Bone marrow (tissue), 2 donors: ENCODE data around the gene ROR2.

Source experiments
- DNase-seq, 2 donors: peaks; one replicate each; lab custom pipeline; 2025; lab: John Stamatoyannopoulos, UW

Gene ROR2

DNA sequence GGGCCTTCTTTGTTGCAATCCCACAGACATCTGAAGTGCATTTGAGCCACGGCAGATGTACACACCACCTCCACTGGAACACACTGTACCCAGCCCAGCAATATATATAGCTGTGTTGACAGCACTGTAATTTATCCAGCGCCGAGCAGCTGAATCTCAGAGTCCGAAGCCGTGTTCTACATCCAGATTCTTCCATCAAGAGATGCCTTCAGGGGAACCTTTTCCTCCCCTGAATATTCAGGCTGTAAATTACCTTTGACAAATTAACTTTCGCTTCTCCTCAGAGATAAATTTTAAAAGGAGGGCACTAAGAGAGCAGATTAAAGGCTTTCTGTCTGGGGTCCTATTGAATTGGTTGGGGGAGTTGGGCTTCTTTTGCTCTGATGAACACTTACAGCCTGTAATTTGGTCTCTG is 76.4 kb downstream of the ROR2 start:
- DNase-seq, result no peak

DNA sequence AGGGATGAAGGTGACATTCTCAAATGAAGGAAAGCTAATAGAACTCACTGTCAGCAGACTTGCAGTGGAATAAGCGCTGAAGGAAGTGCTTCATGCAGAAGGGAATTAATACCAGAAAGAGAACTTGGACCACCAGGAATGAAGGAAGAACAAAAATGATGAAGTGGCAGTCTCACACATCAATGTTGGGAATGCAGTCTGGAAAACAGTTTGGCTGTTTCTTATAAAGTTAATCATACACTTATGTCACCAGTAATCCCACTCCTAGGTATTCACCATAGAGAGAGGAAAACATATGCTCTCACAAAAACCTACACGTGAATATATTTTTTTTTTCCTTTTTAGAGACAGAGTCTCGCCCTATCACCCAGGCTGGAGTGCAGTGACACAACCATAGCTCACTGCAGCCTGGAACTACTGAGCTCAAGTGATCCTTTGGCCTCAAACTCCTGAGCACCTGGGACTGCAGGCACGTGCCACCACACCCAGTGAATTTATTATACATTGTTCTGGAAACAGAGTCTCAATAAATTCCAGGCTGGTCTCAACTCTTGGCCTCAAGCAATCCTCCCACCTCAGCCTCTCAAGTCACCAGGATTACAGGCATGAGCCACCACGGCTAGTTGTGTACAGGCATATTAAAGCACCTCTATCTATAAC is 81.2 kb downstream of the ROR2 start:
- DNase-seq, result no peak

DNA sequence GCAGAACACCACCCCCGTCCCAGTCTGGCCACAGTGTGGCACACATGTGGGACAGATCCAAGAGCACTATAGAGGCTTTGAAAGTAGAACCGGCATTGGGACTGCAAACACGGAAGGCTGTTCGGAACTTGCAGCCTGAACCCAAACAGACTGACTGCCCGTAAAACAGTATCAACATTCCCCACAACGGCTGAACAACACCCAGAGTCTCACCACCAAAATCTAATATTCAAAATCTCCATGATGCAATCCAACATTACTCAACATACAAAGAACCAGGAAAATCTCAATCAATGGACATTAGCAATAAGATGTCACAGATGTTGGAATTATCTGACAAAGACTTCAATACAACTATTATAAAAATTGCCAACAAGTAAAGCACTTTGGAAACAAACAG is 82.3 kb downstream of the ROR2 start:
- DNase-seq, result no peak

DNA sequence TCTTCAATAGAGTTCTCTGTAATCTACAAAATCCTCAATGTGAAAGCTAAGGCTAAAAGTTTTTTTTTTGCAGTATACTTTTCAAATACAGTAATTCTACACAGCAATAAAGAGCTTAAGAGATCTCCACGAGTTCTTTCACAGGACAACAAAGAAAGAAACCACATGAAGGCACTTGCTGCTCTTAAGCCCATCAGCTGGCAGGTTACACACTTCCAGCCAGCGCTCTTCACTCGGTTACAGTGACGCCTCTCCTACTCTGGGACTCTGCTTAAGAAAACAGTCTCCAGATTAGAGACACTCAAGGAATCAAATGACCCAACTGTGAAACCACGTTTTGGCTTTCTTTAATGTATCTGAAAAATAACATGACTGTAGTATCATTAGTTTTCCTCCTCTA is 85.0 kb downstream of the ROR2 start:
- no peak for DNase-seq

DNA sequence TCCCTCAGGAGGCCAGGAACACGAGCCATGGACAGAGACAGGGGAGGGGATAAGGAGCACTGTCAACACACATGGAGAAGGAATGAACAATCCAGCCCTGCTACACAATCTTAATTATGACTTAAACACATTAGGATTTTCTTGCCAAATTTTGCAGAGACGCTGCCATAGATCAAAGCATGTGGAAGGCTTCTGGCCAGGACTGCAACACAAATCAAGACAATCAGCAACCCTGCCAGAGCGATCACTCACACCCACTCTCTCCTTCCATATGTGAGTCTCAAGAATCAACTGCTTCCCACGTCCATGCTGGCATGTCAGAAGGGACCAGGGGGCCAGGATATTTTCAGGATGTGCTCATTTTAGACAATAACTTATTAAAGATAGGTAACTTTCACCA is 85.6 kb downstream of the ROR2 start:
- no peak for DNase-seq

DNA sequence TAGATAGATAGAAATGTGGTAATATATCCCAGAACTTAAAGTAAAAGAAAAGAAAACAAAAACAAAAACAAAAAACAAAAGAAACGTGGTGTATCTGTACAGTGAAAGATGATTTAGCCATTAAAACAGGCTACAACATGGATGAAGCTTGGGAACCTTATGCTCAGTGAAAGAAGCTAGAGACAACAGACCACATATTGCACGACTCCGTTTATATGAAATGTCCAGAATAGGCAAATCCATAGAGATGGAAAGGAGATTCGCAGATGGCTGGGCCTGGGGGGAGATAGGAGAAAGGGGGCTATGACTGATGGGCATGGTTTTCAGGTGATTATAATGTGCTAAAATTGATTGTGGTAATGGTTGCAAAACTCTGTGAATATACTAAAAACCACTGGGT is 86.6 kb downstream of the ROR2 start:
- DNase-seq, result no peak

DNA sequence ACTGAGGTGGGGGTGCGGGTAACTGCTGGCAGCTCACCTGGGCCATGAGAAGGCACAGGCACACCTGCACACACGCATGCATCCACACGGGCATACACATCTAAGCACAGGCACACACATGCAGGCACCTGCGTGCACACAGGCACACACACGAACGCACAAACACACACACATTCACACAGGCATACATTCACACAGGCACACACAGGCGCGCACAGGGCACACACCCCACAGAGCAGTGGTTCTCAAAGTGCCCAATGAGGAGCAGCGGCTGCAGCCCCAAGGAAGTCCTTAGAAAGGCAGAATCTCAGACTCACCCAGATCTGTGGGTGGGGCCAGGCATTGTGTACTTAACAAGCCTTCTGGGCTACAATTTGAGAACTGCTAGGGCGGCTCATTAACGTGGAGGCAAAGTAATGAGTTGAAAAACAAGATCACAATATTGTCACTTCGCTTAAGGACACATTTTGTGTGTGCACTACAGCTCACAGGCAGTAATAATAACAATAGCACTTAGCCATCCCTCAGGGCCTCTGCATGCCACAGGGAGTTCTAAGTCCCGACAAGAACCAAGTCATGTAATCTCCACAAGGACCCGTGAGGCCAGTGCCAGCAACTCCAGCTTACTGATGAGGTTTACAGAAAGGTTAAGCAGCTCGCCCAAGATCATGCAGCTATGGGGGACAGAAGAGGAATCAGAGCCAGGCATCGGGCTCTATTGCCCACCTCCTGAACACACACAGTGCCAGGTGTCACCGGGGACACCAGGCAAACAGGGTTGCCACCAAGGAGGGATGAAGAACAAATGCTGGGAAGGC is 91.6 kb downstream of the ROR2 start:
- DNase-seq, result no peak

DNA sequence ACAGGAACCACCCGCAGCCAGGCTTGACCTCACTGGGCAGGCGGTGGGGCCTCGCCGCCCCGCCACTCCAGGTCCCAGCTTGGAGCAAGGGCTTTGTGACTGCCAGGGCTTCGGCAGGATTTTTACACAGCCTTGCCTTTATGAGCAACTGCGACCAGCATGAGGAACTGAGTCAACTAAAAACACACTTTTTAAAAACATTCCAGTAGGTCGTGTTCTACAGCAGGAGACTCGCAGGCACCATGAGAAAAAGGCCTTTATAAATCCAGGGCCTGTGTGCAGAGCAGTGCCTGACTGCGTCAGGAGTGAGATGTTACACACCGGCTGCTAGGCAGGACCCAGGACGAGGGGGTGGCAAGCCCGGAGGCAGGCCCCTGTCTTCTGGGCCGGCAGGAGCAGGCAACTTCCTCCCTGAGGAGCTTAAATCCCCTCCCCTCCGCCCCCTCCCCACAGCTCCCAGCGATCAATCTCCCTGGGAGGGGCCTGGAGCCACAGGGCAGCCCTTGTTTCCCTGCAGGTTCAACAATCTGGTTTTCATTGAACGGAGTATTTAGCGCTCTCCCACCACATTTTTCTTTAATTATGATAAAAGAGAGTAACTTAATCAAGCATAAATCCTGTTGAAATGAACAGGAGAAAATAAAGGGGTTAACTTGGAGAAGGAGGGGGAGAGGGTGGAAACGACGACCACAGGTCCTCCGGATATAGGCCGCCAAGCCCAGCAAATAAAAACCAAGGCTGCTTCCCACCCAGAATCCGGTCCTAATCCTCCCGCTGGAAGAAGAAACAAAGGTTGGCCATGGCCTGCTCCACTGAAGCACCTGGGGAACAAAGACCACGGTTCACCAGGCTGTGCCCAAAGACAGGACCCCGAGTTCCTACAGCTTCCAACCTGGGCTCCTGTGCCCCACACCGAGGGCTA is 92.5 kb downstream of the ROR2 start:
- no peak for DNase-seq

DNA sequence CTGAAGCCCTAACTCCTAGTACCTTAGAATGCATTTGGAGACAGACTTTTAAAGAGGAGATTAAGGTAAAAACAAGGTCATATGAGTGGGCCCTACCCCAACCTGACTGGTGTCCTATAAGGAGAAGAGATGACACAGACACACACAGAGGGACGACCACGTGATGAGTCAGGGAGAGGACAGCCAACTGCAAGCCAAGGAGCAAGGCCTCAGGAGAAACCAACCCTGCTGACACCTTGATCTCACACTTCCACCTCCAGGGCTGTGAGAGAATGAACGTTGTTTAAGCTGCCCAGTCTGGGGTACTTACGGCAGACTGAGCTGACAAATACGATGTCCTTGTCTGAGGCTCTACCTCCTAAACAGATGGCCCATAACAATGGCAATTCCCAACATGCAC is 93.6 kb downstream of the ROR2 start:
- no peak for DNase-seq

DNA sequence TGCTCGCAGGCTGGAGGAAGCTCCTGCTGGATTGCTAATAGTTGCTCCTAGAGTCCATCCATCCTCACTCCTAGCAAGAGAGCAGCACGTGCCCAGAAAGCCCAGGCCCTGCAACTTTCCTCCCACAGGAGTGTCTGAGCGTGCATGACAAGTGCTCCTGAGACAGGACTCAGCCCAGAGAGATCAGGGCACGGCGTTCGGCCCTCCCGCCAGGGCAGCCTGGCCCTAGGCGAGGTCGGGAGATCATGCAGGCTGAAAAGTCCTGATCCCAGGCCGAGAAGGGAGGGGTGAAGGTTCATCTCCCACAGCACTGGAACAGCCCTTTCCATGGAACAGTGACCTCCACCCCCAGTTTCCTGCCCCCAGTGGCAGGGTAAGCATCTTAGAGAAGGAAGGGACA is 94.8 kb downstream of the ROR2 start:
- DNase-seq, result no peak

DNA sequence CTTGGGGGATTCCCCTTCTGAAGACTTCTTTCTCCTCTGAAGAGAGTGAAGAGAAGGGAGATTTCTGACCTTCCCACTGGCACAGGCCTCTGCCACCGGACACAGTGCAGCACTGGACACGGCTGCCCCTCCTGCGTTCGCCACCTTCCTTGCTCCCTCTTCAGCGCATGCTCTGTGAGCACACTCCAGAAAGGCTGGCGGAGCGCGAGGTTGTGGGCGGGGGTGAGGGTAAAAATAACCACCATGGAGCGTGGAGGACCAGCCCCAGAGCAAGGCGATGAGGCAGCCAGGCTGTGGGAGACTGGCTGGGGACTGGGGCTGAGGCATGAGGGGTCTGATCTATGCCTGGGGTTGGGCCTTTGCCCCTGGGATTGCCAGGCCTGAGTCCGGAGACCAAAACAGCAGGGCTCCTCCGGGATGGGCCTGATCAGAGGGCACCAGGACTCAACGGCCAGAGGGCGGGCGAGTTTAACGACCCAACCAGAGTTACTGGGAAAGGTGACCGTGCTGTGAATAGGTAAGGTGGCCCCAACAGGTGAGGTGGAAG is 97.2 kb downstream of the ROR2 start:
- DNase-seq, result no peak

DNA sequence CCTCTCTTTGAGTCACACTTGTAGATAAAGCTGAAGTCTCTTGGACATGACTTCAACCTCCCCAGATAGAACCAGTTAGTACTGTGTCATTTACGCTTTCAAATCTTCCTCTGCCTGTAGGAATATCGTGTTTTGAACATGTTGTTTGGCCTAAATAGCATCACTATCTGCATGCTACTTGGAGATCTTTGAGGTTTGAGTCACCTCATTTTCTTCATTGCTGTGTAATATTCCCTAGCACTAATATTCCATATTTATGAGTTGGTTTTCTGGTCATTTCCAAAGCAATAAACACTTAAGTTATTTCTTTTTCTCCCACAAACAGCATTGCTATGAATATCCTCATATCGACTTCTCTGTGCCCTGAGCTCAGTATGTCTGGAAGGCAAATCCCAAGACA is 100.3 kb downstream of the ROR2 start:
- DNase-seq, result no peak

DNA sequence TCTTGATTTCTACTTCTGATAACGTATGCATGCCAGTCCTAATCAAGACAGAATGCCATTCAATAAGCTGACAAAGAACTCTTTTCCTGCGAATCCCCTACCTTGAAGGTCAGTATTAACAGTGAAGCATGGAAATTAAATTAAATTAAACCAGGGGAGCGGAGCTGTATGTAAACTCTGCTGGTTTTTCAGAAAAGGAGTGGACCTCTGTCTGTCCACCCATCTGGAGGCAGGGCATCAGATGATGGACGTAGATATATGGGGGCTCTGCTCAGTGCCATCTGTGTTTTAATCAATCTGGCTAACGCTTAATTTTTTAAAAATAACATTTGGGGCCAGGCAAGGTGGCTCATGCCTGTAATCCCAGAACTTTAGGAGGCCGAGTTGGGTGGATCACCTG is 101.9 kb downstream of the ROR2 start:
- no peak for DNase-seq

DNA sequence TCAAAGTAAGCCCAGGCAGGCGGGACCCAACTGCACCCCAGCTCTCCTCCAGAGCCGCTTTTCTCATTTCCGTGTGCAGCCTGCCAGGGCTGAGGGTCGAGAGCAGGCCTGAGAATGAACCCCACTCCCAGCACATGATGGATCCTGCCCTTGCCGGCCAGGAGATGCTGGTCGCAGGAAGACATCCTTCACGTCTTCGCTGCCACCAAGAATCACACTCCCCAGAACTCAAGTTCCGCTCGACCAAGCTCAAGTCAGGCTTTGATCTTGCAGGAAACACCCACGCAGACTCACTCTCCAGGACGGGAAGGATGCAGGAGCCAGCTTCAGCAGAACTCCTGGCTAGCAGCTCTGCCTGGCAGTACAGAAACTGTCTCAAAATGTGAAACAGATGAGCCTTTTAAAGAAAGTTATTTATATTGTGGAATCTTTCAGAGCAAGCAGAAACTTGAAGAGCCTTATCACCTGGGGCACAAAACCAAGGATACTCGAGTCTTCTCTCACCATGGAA is 102.4 kb downstream of the ROR2 start:
- DNase-seq, result no peak

DNA sequence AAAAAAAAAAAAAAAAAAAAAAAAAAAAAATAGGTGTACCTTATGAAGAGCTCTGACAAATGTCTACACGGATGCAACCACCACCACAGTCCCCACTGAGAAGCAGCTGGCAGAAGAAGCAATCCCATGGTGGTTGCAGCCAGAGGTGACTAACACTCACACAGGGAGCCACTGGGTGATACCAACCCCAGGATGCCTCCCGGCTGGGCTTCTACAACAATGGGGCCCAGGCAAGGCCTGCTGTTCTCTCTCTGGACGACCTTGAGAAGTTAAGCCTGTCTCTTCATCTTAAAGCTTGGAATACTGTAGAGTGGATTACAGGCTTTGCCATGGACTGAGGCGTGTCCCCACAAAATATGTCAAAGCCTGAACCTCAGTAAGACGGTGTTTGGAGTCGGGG is 104.1 kb downstream of the ROR2 start:
- DNase-seq, result no peak

DNA sequence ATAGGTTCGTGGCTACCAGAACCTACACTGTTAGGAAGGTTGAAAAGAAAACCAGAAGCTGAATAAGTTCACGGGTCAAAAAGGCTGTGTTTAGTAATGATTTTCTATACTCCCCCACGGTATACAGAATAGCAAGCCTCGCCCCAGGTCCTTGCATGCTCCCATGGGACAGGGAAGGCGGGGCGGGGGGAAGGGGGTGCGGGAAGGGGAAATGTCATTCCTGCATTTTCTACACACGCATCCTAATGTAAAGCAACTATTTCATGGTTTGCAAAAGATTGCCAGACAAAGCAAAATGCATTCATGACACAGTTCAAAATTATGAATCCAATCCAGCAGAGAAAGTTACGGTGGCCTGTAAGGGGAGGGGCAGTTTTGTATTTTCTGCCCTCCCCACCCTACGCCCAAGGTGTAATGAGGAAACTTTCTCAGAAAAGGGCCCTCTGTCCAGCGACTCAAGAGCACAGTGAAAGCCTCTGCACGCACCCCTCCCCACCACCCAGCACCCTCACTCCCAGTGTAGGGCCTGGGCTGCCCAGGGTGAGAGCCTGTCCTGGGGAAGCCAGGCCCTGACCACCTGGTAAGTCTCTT is 105.2 kb downstream of the ROR2 start:
- no peak for DNase-seq

DNA sequence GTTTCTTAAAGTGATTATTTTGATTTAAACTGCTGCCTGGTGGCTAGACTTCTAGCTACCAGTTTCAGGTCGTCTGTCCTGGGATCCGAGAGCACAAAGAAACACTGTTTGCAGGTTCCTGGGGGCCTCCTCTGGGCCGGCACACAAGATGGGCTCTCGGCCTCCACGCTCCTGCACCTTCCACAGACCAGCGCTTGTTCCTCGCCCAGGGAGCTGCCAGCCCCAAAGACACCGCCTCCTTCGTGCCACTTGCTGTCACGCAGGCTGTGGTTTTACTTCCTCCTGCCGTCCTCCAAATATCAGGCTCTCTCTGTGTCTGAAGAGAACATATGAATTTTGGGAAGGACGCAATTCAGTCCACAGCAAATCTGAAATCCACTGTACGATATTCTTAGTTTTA is 105.8 kb downstream of the ROR2 start:
- DNase-seq, result no peak

DNA sequence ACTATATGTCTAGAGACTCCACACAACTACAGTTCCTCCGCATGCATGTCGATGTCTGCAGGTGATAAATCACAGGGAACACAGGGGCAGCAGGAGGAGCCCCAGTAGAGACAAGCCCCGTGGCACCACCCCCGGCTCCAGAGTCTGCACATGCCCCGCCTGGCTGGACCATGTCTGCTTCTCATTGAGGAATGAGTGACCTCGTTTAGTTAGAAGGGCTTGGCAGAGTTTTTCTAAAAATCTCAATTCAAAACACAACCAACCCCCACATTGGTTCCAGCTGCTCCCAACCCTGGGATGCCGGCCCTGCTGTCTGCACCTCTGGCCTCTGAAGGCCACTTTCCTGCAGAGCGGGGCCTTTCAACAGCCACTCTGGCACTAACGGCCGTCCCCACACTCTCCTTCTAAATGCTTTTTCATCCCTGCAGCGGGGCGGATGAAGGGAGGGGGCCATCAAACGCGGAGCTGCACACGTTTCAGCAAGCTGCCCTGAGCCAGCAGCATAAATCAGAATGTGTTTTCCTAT is 106.3 kb downstream of the ROR2 start:
- no peak for DNase-seq

DNA sequence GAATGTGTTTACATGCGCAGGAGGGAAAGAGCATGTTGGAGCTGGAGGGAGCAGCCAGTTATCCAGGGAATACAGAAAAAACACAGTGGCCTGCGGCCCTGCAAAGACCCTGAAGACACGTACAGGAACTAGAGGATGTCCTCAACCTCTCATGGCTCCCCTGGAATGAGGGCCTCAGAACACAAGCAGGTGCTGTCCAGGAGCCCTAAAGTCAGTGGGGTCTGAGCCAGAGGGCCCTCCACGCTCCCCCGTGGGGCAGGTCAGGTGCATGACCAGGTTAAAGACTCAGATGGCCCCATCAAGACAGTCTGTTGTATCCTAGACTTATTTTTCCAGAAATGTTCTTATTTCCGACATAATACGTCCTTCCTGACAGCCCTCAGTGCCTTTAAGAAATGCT is 106.9 kb downstream of the ROR2 start:
- DNase-seq, result no peak

DNA sequence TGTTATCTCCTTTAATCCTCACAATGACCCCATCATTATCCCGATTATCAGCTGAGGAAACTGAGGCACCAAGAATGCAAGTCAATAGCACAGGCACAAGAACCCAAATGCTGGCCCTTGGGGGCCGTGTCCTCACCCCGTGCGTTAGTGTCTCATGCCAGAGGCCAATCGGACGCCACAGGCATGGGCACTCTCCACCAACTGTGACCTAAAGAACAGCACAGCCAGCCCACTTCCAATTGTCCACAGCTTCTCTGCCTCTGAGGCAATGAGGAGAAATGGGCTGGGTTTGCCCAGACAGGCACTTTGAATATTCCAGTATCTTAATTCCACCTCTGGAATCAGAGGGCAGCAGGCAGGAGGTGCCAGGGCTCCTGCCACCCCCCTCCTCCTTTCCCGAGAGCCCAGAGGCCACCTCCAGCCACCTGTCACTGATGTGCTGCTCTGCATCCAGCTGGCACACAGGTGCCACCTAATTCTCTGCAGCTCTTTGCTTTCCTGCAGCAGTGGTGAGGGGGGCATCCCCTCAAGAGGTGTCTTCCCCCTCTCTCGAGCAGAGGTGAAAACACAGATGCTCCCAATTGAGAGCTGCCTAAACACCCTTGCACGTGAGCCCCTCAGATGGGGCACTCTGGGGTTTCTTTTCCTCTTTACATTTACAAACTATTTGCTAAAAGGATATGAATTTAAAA is 107.5 kb downstream of the ROR2 start:
- DNase-seq, result no peak

DNA sequence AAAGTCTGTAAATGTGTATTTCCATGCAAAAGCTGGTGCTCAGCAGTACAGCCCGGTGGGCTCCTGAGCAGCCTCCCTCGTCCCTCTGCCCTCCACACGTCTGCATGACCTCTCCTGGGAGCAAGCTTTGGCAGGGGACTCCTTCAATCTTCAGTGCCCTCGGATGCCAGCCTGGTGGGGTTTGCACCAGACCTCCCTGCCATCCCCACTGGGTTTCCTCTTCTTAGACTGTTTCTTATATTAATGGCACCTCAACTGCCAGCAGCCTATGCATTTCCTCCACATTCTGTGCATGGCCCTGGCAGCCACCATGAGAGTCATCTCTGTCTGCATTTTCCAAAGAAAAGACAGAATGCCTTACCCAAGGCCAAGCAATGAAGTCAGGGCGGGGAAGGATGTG is 108.4 kb downstream of the ROR2 start:
- DNase-seq, result no peak
